Mesendoderm (in vitro differentiated cells): ENCODE data around the gene PLEKHD1.

ENCODE experiments used
- DNase-seq: peaks from one replicate; pipeline ENCODE4 v3.0.0; 2013
- H2AK5ac ChIP-seq: 2 replicates; pipeline ENCODE4 v1.6.1; 2013; ENCODE audit warnings: low read length, inconsistent platforms
- H2BK120ac ChIP-seq: 2 replicates; pipeline ENCODE4 v1.6.1; 2013; ENCODE audit warnings: low read depth, mild to moderate bottlenecking, low read length, moderate library complexity, mixed read lengths
- H2BK15ac ChIP-seq: replicated peaks from 2 replicates; pipeline ENCODE4 v1.6.1; 2013; ENCODE audit warnings: low read depth, mild to moderate bottlenecking, moderate library complexity
- H2BK5ac ChIP-seq: 2 replicates; pipeline ENCODE4 v1.6.1; 2013; ENCODE audit warnings: low read length, inconsistent platforms
- H3K18ac ChIP-seq: 2 replicates; pipeline ENCODE4 v1.6.1; 2013; ENCODE audit warnings: mild to moderate bottlenecking, low read length, mixed read lengths
- H3K23ac ChIP-seq: one replicate; pipeline ENCODE4 v1.6.1; 2013; ENCODE audit warnings: low read length
- H3K27ac ChIP-seq: 2 replicates; pipeline ENCODE4 v1.5.1; 2013; ENCODE audit warnings: low read depth, mild to moderate bottlenecking, inconsistent platforms, low read length, moderate library complexity
- H3K27me3 ChIP-seq: 2 replicates; pipeline ENCODE4 v1.6.1; 2013; ENCODE audit warnings: low read length, control low read depth, mild to moderate bottlenecking, inconsistent platforms; ENCODE audit not compliant: insufficient read depth, poor library complexity
- H3K36me3 ChIP-seq: 2 replicates; pipeline ENCODE4 v1.6.1; 2013; ENCODE audit warnings: low read length, inconsistent platforms; ENCODE audit not compliant: control insufficient read depth, insufficient read depth
- H3K4ac ChIP-seq: one replicate; pipeline ENCODE4 v1.6.1; 2013; ENCODE audit warnings: low read depth, mild to moderate bottlenecking, low read length, moderate library complexity
- H3K4me1 ChIP-seq: 2 replicates; pipeline ENCODE4 v1.6.1; 2013; ENCODE audit warnings: low read depth, low read length, inconsistent platforms; ENCODE audit not compliant: control insufficient read depth
- H3K4me2 ChIP-seq: 2 replicates; pipeline ENCODE4 v1.6.1; 2013; ENCODE audit warnings: low read length
- H3K4me3 ChIP-seq: 2 replicates; pipeline ENCODE4 v1.5.1; 2013; ENCODE audit warnings: mild to moderate bottlenecking, low read length
- H3K56ac ChIP-seq: one replicate; pipeline ENCODE4 v1.6.1; 2013; ENCODE audit warnings: low read length
- H3K79me1 ChIP-seq: 2 replicates; pipeline ENCODE4 v1.6.1; 2013; ENCODE audit warnings: low read length, inconsistent platforms
- H3K79me2 ChIP-seq: 2 replicates; pipeline ENCODE4 v1.6.1; 2013; ENCODE audit warnings: mild to moderate bottlenecking, low read length; ENCODE audit not compliant: control insufficient read depth, insufficient read depth
- H3K9ac ChIP-seq: 2 replicates; pipeline ENCODE4 v1.6.1; 2013; ENCODE audit warnings: low read length, inconsistent platforms
- H4K5ac ChIP-seq: one replicate; pipeline ENCODE4 v1.6.1; 2013; ENCODE audit warnings: low read length
- H4K8ac ChIP-seq: one replicate; pipeline ENCODE4 v1.6.1; 2013; ENCODE audit warnings: low read depth, mild to moderate bottlenecking, control low read depth, low read length, moderate library complexity
- WGBS: extraction: QIAGEN DNeasy Blood & Tissue Kit; methylation state at CpG from one replicate; pipeline ENCODE4 v1.1.7; 2013; ENCODE audit warnings: low lambda C conversion rate, missing lambda C conversion rate; ENCODE audit not compliant: insufficient coverage; ENCODE audit errors: extremely low coverage; 5-methylcytosine and 5-hydroxymethylcytosine counted together

The PLEKHD1 gene

DNA sequence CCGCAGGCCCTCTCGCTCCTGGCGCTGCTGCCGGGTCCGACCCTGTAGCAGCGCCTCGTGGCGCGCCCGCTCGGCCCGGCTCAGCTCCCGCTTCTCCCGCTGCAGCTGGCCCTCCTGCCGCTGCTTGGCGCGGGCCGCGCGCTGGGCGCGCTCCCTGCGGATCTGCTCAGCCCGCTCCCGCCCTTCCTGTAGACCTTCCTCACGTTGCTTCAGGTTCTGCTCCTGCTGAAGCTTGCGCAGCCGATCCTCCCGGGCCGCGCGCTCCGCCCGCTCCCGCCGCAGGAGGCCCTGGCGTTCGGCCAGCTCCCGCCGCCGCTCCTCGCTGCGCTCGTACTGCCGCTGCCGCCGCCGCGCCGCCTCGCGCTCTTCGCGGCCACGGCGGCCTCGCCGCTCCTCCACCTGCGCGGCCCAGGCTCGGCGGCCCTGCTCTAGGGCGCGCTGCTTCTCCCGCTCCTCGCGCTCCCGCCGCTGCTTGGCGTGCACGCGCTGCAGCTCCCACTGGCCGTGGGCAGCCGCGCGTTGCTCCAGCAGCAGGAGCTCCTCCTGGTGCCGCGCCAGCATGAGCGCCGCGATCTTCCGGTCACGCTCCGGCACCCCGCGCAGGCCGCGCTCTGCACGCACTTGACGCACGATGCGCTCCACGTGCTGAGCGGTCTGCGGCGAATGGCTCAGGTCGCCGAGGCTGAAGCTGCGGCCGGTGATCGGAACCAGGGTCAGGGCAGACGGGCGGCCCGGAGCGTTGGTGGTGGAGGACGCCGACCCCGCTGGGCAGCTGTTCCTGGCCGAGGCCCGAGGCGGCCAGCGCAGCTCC is 87.7 kb downstream of the PLEKHD1 start:
- Histone ChIP-seq H2BK15ac (no peak overlapping the region), H3K23ac (no peak overlapping the region), H3K18ac (no peak overlapping the region), H3K4me2 (no peak overlapping the region), H3K79me1 (no peaks in the 10 kb centered on the region), H4K5ac (no peak overlapping the region), H3K56ac (no peak overlapping the region), H3K9ac (no peak overlapping the region), H3K4ac (no peak overlapping the region), H2BK120ac (no peak overlapping the region), H3K36me3 (no peaks in the 10 kb centered on the region), H3K79me2 (no peaks in the 10 kb centered on the region), H2AK5ac (no peak overlapping the region), H3K27me3 (no peaks in the 10 kb centered on the region), H3K4me1 (no peaks in the 10 kb centered on the region), H4K8ac (no peak overlapping the region), H3K4me3 (no peak overlapping the region), H2BK5ac (no peak overlapping the region), H3K27ac (no peak overlapping the region)
- no CpG with 5 or more reads among the region's 112 CpGs for WGBS
- no peak for DNase-seq

- Histone ChIP-seq H3K27me3 (no peaks in the 10 kb centered on the region), H3K9ac (no peak overlapping the region), H3K4ac (no peak overlapping the region), H3K79me1 (no peaks in the 10 kb centered on the region), H4K8ac (no peak overlapping the region), H3K36me3 (no peaks in the 10 kb centered on the region), H3K4me1 (no peaks in the 10 kb centered on the region), H2AK5ac (no peak overlapping the region), H3K56ac (no peak overlapping the region), H2BK5ac (no peak overlapping the region), H3K18ac (no peak overlapping the region), H4K5ac (no peak overlapping the region), H3K4me2 (no peak overlapping the region), H2BK15ac (no peak overlapping the region), H2BK120ac (no peak overlapping the region), H3K79me2 (no peaks in the 10 kb centered on the region), H3K4me3 (no peak overlapping the region), H3K27ac (no peak overlapping the region), H3K23ac (no peak overlapping the region)
- DNase-seq: no peak
- no CpG with 5 or more reads among the region's 40 CpGs for WGBS
Measured at GRCh38 chr14:69572841-69573135, 88.3 kb downstream of the PLEKHD1 start.

DNA sequence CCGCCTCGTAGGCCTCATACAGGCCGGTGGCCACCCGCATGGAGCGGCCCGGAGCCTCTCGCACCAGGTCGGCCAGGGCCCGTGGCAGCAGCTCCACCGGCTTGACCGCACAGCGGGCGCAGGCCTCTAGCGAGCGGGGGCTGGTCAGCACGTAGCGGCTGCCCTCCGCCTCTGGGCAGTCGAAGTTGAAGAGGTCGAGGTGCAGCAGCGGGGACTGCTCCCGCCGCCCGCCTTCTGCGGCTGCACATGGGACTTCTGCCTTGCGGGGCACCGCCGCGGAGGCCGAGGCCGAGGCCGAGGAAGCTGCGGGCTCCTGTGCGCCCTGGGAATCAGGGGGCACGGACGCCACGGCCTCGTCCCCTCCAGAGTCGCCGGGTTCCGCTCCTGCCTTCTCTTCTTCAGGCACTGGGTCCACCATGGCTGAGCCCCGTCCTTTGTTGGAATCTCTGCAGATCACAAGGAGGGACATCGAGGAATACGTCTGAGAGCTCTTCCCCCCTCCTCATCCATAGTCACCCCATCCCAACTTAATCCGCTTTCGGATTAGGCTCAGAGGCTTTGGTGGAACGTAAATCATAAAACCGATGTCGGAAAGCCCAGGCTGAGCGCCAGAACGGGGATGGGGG is 88.8 kb downstream of the PLEKHD1 start:
- H3K79me1 ChIP-seq: no peaks in the 10 kb centered on the region
- no peak overlapping the region for H2BK5ac ChIP-seq
- no peak for DNase-seq
- no peak overlapping the region for H3K4me2 ChIP-seq
- H2AK5ac ChIP-seq: no peak overlapping the region
- no peaks in the 10 kb centered on the region for H3K79me2 ChIP-seq
- no peak overlapping the region for H4K8ac ChIP-seq
- H3K27me3 ChIP-seq: no peaks in the 10 kb centered on the region
- H3K56ac ChIP-seq: peak overlapping the region; percentile 62
- H4K5ac ChIP-seq: no peak overlapping the region
- no peak overlapping the region for H2BK15ac ChIP-seq
- H3K18ac ChIP-seq: no peak overlapping the region
- no peak overlapping the region for H3K23ac ChIP-seq
- H2BK120ac ChIP-seq: no peak overlapping the region
- H3K36me3 ChIP-seq: no peaks in the 10 kb centered on the region
- H3K4ac ChIP-seq: no peak overlapping the region
- peak overlapping the region; percentile 55 for H3K27ac ChIP-seq
- H3K9ac ChIP-seq: peak overlapping the region; percentile 58
- WGBS: no CpG with 5 or more reads among the region's 51 CpGs
- no peak overlapping the region for H3K4me3 ChIP-seq
- H3K4me1 ChIP-seq: no peaks in the 10 kb centered on the region

DNA sequence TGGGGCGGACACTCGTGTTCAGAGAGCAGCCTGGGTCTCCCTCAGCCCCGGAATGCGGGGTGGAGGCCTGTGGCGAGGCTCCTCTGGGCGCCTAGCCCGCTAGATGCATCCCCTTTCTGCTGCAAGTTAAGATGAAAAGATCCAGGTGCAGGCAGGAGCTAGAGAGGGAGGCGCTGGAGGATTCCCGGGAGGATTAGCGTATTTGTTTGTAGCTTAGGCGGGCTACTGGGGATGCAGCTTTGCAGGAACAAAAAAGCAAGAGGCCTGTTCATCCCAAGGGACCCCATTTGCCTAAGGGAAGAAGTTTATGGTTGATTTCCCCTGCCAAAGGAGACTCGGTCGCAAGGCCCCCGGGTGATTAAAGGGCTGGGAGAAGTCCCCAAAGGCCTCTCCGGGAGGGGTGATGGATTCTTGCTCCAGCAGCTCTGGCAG is 89.3 kb downstream of the PLEKHD1 start:
- WGBS: no CpG with 5 or more reads among the region's 15 CpGs
- Histone ChIP-seq H3K36me3 (no peaks in the 10 kb centered on the region), H3K4me3 (no peak overlapping the region), H3K9ac (peak overlapping the region; percentile 58), H2BK15ac (no peak overlapping the region), H3K4me1 (no peaks in the 10 kb centered on the region), H3K56ac (peak overlapping the region; percentile 85), H2BK5ac (no peak overlapping the region), H3K27ac (peak overlapping the region; percentile 64), H2AK5ac (no peak overlapping the region), H3K27me3 (no peaks in the 10 kb centered on the region), H3K4ac (no peak overlapping the region), H3K4me2 (peak overlapping the region; percentile 93), H3K79me1 (no peaks in the 10 kb centered on the region), H4K5ac (no peak overlapping the region), H3K18ac (peak overlapping the region; percentile 46), H3K79me2 (no peaks in the 10 kb centered on the region), H3K23ac (no peak overlapping the region), H2BK120ac (no peak overlapping the region), H4K8ac (no peak overlapping the region)
- peak; percentile 49 for DNase-seq

DNA sequence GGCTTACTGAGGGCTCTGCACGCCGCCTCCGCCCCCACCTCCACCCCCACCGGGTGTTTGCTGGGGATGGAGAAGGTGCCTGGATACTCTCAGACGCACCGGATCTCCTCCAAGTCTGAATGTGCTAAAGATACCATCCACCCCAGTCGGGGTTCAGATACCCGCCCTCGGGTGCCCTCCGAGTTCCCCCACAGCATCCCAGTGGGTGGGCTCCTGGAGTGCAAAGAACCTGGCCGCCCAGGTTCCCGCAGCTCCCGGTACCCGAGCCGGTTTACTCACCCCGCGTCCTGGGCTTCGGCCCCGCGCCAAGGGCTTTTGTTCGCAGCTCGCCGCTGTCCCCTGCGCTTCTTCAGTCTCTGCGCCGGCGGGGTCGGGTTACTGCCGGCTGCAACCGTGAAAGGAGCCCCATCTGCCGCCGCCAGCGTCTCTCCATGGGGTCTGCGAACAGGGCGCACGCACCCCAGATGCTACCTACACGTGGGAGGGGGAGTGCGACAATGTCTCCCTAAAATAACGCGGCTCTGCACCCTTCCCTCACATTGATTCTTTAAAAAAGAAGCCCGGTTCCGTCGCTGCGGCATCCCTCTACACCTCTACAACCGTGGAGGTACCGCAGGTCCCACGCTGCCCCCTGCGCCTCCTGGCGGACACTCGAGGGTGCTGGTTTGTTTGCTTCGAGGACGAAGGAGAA is 89.9 kb downstream of the PLEKHD1 start, which contains the start of gene CCDC177:
CCDC177 (minus strand) TSS at position 609 of the 691 bp plus-strand sequence. CDS start 1,249 bp downstream, outside the sequence.
- DNase-seq: peak; percentile 75
- Histone ChIP-seq H2BK120ac (no peak within 1 kb of the TSS), H3K4ac (no peak within 1 kb of the TSS), H3K79me2 (no peaks in the 10 kb centered on the region), H2BK5ac (no peak within 1 kb of the TSS), H4K5ac (no peak within 1 kb of the TSS), H3K4me1 (no peaks in the 10 kb centered on the region), H2AK5ac (no peak within 1 kb of the TSS), H3K27me3 (no peaks in the 10 kb centered on the region), H4K8ac (no peak within 1 kb of the TSS), H3K36me3 (no peaks in the 10 kb centered on the region), H3K4me3 (peak within 1 kb of the TSS; percentile 62), H3K4me2 (peak within 1 kb of the TSS; percentile 93), H3K23ac (peak within 1 kb of the TSS; percentile 89), H3K27ac (peak within 1 kb of the TSS; percentile 64), H3K18ac (peak within 1 kb of the TSS; percentile 46), H3K56ac (peak within 1 kb of the TSS; percentile 85), H3K79me1 (no peaks in the 10 kb centered on the region), H3K9ac (peak within 1 kb of the TSS; percentile 74), H2BK15ac (no peak within 1 kb of the TSS)
- no CpG with 5 or more reads among the region's 52 CpGs for WGBS
